NCI-H524 (cell line): Measurements from ENCODE around the gene GCLC.
"Not testable (repeated sequence)": the region's sequence is repeated elsewhere in the genome, so short reads cannot be mapped to it uniquely, and the experiment has no call there.

Source experiments
- DNase-seq, 2 experiments: peaks; one replicate each; lab custom pipeline; 2025; lab: John Stamatoyannopoulos, UW

GCLC gene

GRCh38 chr6:53492860-53493634 lies 51.9 kb downstream of the GCLC start:
- peak; percentile 26 to 68 for DNase-seq

GRCh38 chr6:53487080-53487479 lies 57.8 kb downstream of the GCLC start:
- DNase-seq = peak in 1 of 2 experiments; percentile 4

- no peak for DNase-seq
Measured at GRCh38 chr6:53486679-53487078, 58.2 kb downstream of the GCLC start.

- peak; percentile 25 to 64 for DNase-seq
Measured at GRCh38 chr6:53484476-53485280, 60.2 kb downstream of the GCLC start.

- no peak for DNase-seq
Measured at GRCh38 chr6:53483423-53484353, 61.2 kb downstream of the GCLC start.

DNA sequence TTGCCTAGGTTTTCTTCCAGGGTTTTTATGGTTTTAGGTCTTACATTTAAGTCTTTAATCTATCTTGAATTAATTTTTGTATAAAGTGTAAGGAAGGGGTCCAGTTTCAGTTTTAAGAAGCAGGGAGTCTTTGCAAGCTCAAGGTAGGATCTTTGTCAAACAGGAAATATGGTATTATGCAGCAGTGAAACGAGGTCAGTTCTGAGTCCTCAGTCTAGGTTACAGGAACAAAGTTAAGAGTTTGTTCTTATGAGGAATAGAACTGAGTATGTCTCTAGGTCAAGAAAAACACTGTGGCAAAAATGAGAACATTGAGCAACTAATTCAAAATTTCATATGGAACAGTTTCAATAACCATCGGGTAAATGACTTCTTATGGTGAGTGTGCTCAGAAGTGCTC lies 63.6 kb downstream of the GCLC start:
- DNase-seq = no peak

DNA sequence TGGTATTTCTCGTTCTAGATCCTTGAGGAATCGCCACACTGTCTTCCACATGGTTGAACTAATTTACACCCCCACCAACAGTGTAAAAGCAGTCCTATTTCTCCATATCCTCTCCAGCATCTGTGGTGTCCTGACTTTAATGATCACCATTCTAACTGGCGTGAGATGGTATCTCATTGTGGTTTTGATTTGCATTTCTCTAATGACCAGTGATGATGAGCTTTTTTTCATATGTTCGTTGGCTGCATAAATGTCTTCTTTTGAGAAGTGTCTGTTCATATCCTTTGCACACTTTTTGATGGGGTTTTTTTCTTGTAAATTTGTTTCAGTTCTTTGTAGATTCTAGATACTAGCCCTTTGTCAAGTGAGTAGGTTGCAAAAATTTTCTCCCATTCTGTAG lies 64.1 kb downstream of the GCLC start:
- not testable (repeated sequence) for DNase-seq

- no peak for DNase-seq
Measured at GRCh38 chr6:53479871-53480270, 65.0 kb downstream of the GCLC start.

DNA sequence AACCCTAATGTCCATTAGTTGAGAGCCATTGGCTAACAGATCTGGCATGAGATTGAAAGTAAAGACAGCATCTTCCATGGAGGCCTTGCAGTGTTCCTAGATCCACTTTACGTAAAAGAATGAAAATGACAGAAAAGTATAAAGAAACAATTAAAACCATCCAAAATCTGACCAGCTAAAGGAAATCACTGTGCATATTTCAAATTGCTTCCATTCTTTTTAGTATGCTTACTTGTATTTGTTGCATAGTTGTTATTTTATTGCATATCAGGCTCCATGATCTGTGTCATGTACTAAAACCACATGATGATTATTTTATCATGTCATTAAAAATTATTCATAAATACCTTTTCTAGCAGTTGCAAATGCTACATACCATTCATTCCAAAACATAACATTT lies 67.9 kb downstream of the GCLC start:
- no peak for DNase-seq

GRCh38 chr6:53474010-53474409 lies 70.9 kb downstream of the GCLC start:
- no peak for DNase-seq

DNA sequence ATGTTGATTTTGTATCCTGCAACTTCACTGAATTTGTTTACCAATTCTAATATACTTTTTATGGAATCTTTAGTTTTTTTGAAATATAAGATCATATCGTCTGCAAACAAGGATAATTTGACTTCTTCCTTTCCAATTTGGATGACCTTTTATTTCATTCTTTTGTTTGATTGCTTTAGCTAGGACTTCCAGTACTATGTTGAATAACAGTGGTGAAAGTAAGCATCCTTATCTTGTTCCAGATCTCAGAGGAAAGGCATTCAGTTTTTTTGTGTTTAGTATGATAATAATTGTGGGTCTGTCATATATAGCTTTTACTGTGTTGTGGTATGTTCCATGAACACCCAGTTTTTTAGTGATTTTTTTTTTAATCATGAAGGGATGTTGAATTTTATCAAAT lies 75.7 kb downstream of the GCLC start:
- no peak for DNase-seq

GRCh38 chr6:53466257-53466656 lies 78.6 kb downstream of the GCLC start:
- DNase-seq = no peak

DNA sequence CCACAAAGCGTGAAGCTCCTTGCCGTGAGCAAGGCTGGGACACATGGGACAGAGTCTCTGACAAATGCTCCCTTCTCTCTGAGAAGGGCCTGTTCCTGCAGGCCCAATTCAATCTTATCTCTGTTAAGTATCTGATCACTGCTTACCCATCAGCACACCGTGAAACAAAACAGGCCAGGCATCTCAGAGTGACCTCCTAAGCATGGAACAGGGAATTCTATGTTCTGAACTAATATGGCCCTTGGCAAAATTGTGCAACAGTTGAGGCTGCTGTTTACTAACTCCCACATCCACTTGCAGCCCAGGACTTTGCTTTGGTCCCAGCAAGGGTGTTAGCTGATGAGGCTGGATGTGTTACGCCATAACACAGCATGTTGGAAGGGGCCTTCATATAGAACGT lies 79.2 kb downstream of the GCLC start:
- DNase-seq = no peak

GRCh38 chr6:53464927-53465460 lies 79.9 kb downstream of the GCLC start:
- DNase-seq = no peak

DNA sequence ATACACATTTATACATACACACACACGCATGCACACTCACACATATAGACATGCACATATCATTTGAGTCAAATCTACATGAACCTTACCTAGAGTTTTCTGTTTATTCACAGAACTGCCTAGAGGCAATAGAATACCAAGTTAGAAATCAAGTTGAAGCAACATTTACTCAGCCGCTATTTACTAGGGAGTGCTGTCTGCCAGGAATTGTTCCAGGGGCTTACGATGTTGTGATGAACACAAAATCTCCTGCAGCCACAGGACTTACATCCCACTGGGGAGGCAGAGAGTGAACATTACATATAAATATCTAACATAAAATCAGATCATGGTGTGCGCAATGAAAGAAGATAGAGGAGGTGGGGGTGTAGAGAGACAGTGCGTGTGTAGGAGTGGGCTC lies 80.4 kb downstream of the GCLC start:
- no peak for DNase-seq

DNA sequence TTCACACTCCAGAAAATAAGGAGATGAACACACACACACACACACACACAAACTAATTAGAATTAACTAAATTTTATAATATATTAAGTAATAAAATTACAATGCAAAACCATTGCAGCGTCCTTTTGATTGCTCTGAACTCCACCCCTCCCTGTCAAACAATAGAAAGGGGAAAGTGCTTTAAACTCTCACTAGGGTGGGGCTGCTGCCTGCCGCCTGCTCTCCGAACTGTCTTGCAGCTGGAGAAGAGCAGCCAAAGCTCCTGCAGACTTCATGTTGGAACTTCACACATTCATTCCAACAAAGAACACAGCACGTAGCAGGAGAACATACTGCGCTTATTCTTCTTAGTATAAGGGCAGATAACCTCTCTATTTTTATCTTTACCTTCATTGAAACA lies 83.2 kb downstream of the GCLC start:
- DNase-seq = no peak

DNA sequence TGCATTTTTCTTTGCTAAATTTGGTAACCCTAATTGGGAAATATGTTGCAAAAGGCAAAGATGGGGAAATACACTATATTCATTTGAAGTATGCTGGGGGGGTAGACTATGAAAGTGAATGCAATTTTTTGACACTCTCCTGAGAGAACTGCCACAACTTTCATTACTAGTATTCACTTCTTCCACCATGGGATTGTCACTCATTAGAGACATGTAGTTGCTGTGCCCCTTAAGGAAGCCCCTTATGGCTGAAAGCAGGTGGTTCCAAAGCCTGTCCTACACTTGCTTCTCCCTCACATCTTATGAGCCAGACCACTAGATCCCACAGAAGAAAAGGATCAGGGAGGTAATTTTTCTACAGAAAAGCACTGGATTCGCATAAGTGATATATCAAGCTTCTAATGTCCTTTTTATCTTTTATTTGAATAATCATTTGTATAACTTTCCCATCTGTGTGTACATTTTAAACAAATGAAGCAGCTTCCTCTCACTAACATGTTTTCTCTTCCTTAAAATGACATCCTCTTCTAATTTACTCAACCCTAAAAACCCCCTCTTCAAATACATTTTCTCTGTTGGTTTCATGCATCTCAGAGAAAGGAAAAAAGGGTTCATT lies 83.8 kb downstream of the GCLC start:
- no peak for DNase-seq

DNA sequence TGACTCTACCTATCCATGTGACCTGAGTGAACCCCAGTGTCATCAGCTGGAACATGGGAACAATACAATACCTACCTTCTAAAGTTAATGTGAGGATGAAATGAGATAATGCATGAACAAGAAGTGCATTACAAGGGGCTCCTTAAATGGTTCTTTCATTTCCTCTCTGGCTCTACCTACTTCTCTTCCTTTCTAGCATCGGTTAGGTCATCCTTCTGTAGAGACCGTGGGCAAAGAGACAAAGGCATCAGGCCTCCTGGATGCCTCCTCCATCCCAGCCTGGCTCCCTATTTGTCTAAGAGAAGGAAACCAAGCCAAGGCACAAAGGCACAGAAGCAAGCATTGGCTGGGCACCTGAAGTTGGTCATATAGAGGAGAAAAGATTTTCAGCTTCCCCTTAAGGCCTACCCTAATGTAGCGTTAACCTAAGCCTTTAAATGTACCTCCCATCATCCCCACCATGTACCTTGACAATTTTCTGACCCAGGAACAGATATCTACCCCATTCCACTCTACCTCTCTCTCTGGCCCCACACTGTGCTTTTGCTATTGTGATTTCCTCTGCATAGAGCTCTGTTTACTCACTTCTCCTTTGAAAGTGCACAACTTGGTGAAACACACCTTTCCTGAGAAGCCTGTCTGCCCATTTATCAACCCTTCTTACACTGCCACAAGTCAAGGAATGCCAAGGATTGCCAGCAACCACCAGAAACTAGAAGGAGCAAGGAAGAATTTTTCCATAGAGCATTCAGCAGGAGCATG lies 86.6 kb downstream of the GCLC start:
- no peak for DNase-seq

- DNase-seq = no peak
Measured at GRCh38 chr6:53456809-53457208, 88.1 kb downstream of the GCLC start.

- DNase-seq = no peak
Measured at GRCh38 chr6:53455678-53456077, 89.2 kb downstream of the GCLC start.

- DNase-seq = no peak
Measured at GRCh38 chr6:53451165-53451564, 93.7 kb downstream of the GCLC start.
